Astrocyte (in vitro differentiated cells and primary cell): ENCODE data around the gene NUP160. TPM values are rescaled to one million over a fixed set of nuclear protein-coding genes. Genes with fewer than 3 reads are reported as not detected.
A peak's percentile ranks its signal among the peaks of the same experiment; 100 is the strongest.
"Not testable (repeated sequence)": the region's sequence is repeated elsewhere in the genome, so short reads cannot be mapped to it uniquely, and the experiment has no call there.

Experiments used
- DNase-seq: peaks from one replicate; pipeline ENCODE4 v3.0.0-alpha.2; 2010; ENCODE audit warnings: low read depth
- FAIRE-seq: peaks from 2 replicates; lab custom pipeline; 2011; peaks lifted over from hg19 to GRCh38; lab: Jason Lieb, UNC
- H2AFZ ChIP-seq: 2 replicates; pipeline ENCODE4 v1.6.0; 2012; ENCODE audit warnings: low read depth, low read length, inconsistent platforms
- H3K27ac ChIP-seq: 2 replicates; pipeline ENCODE4 v1.5.1; 2011; ENCODE audit warnings: low read depth, low read length, inconsistent platforms
- H3K27me3 ChIP-seq: 2 replicates; pipeline ENCODE4 v1.6.0; 2011; ENCODE audit warnings: low read length, inconsistent platforms; ENCODE audit not compliant: insufficient read depth
- H3K36me3 ChIP-seq: 2 replicates; pipeline ENCODE4 v1.5.1; 2011; ENCODE audit warnings: low read length, inconsistent platforms; ENCODE audit not compliant: insufficient read depth
- H3K4me1 ChIP-seq: 2 replicates; pipeline ENCODE4 v1.5.1; 2011; ENCODE audit warnings: low read length, inconsistent platforms; ENCODE audit not compliant: insufficient read depth
- H3K4me2 ChIP-seq: 2 replicates; pipeline ENCODE4 v1.6.0; 2012; ENCODE audit warnings: low read length, inconsistent platforms
- H3K4me3 ChIP-seq: 2 replicates; pipeline ENCODE4 v1.5.1; 2011; ENCODE audit warnings: low read depth, mild to moderate bottlenecking, low read length, inconsistent platforms; ENCODE audit not compliant: insufficient read depth
- H3K79me2 ChIP-seq: 2 replicates; pipeline ENCODE4 v1.6.0; 2012; ENCODE audit warnings: mild to moderate bottlenecking, low read length, inconsistent platforms; ENCODE audit not compliant: insufficient read depth
- H3K9ac ChIP-seq: 2 replicates; pipeline ENCODE4 v1.6.0; 2012; ENCODE audit warnings: mild to moderate bottlenecking, low read length, inconsistent platforms
- H3K9me3 ChIP-seq: 2 replicates; pipeline ENCODE4 v1.5.1; 2012; ENCODE audit warnings: low read depth, mild to moderate bottlenecking, low read length, inconsistent platforms; ENCODE audit not compliant: insufficient read depth
- H4K20me1 ChIP-seq: 2 replicates; pipeline ENCODE4 v1.6.0; 2012; ENCODE audit warnings: low read length, inconsistent platforms; ENCODE audit not compliant: insufficient read depth
- H3K27ac Mint-ChIP-seq: one replicate; pipeline ENCODE4 v1.8.0; 2021; ENCODE audit warnings: mild to moderate bottlenecking, mixed read lengths; ENCODE audit not compliant: unreplicated experiment
- H3K27me3 Mint-ChIP-seq: one replicate; pipeline ENCODE4 v1.8.0; 2021; ENCODE audit warnings: low read depth, mixed read lengths; ENCODE audit not compliant: unreplicated experiment
- H3K36me3 Mint-ChIP-seq: one replicate; pipeline ENCODE4 v1.8.0; 2021; ENCODE audit warnings: low read depth, mixed read lengths; ENCODE audit not compliant: unreplicated experiment
- H3K4me1 Mint-ChIP-seq: one replicate; pipeline ENCODE4 v1.8.0; 2021; ENCODE audit warnings: low read depth, mixed read lengths; ENCODE audit not compliant: unreplicated experiment
- H3K4me3 Mint-ChIP-seq: one replicate; pipeline ENCODE4 v1.8.0; 2021; ENCODE audit warnings: mild to moderate bottlenecking, moderate library complexity, mixed read lengths; ENCODE audit not compliant: unreplicated experiment
- H3K9me3 Mint-ChIP-seq: one replicate; pipeline ENCODE4 v1.8.0; 2021; ENCODE audit warnings: mild to moderate bottlenecking, mixed read lengths; ENCODE audit not compliant: unreplicated experiment
- CTCF ChIP-seq: IDR thresholded peaks from 2 replicates; pipeline ENCODE4 v1.5.1; 2011; ENCODE audit warnings: low read depth, mild to moderate bottlenecking, inconsistent platforms, low read length, moderate library complexity; ENCODE audit not compliant: insufficient read depth
- EZH2 ChIP-seq: IDR thresholded peaks from 2 replicates; pipeline ENCODE4 v1.6.1; 2012; ENCODE audit warnings: mild to moderate bottlenecking, low read length, inconsistent platforms; ENCODE audit not compliant: insufficient read depth
- total RNA-seq: library from RNA; stranded (reverse); gene quantifications from 2 replicates; pipeline ENCODE4 v1.2.1, GENCODE V29; 2021

NUP160 gene
- total RNA-seq, 1 donor from 2014 or later = 23.8 TPM

- no peak overlapping the region for H3K4me3 ChIP-seq
- DNase-seq (no peak), FAIRE-seq (no peak)
- no peaks in the 10 kb centered on the region for H4K20me1 ChIP-seq
- H3K79me2 ChIP-seq = no peaks in the 10 kb centered on the region
- H2AFZ ChIP-seq = no peak overlapping the region
- H3K9me3 Mint-ChIP-seq = no peaks in the 10 kb centered on the region
- H3K27me3 ChIP-seq = no peaks in the 10 kb centered on the region
- no peak overlapping the region for H3K27ac Mint-ChIP-seq
- H3K4me2 ChIP-seq = no peak overlapping the region
- H3K4me1 Mint-ChIP-seq = no peaks in the 10 kb centered on the region
- H3K9ac ChIP-seq = no peak overlapping the region
- no peaks in the 10 kb centered on the region for H3K9me3 ChIP-seq
- H3K4me3 Mint-ChIP-seq = no peak overlapping the region
- TF ChIP-seq EZH2 (no peak), CTCF (no peak)
- H3K27ac ChIP-seq = no peak overlapping the region
- peaks cover 17% of the 10 kb centered on the region for H3K36me3 ChIP-seq
- H3K36me3 Mint-ChIP-seq = peaks cover 14% of the 10 kb centered on the region
- H3K27me3 Mint-ChIP-seq = no peaks in the 10 kb centered on the region
- no peaks in the 10 kb centered on the region for H3K4me1 ChIP-seq
Measured at GRCh38 chr11:47773882-47774281, 74.3 kb downstream of the NUP160 start.

DNA sequence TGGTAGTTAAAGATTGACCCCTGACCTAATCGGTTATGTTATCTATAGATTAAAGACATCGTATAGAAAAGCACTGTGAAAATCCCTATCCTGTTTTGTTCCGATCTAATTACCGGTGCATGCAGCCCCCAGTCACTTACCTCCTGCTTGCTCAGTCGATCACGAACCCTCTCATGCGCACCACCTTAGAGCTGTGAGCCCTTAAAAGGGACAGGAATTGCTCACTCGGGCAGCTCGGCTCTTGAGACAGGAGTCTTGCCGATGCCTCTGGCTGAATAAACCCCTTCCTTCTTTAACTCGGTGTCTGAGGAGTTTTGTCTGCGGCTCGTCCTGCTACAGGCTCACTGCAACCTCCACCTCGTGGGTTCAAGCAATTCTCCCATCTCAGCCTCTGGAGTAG is 78.6 kb downstream of the NUP160 start:
- not testable (repeated sequence) for DNase-seq, H2AFZ ChIP-seq

GRCh38 chr11:47768101-47768612 is 80.0 kb downstream of the NUP160 start:
- Histone ChIP-seq H3K36me3 (peaks cover 9% of the 10 kb centered on the region), H2AFZ (peak overlapping the region; percentile 59), H3K27ac (peak overlapping the region; percentile 96), H3K9ac (peak overlapping the region; percentile 96), H4K20me1 (peaks cover 30% of the 10 kb centered on the region), H3K27me3 (no peaks in the 10 kb centered on the region), H3K4me3 (peak overlapping the region; percentile 70), H3K79me2 (peaks cover 39% of the 10 kb centered on the region), H3K4me1 (peaks cover 19% of the 10 kb centered on the region), H3K4me2 (peak overlapping the region; percentile 82), H3K9me3 (no peaks in the 10 kb centered on the region)
- TF ChIP-seq EZH2 (no peak), CTCF (no peak)
- H3K4me3 Mint-ChIP-seq = peak overlapping the region; percentile 98
- peaks cover 5% of the 10 kb centered on the region for H3K4me1 Mint-ChIP-seq
- FAIRE-seq = no peak
- peak; percentile 63 for DNase-seq
- H3K9me3 Mint-ChIP-seq = no peaks in the 10 kb centered on the region
- peaks cover 5% of the 10 kb centered on the region for H3K36me3 Mint-ChIP-seq
- H3K27me3 Mint-ChIP-seq = no peaks in the 10 kb centered on the region
- H3K27ac Mint-ChIP-seq = peak overlapping the region; percentile 100

More for the DNA sequence above, 78.6 kb downstream of the NUP160 start:
- H3K4me3 ChIP-seq, H3K36me3 Mint-ChIP-seq, H3K27me3 ChIP-seq, H3K4me1 Mint-ChIP-seq, H3K36me3 ChIP-seq, H3K9ac ChIP-seq, H3K27ac ChIP-seq, H3K9me3 ChIP-seq, H3K9me3 Mint-ChIP-seq, H3K27me3 Mint-ChIP-seq, FAIRE-seq, H3K27ac Mint-ChIP-seq, H3K4me2 ChIP-seq: not testable (repeated sequence)
- Histone ChIP-seq H4K20me1 (peaks cover 17% of the 10 kb centered on the region), H3K4me1 (peaks cover 16% of the 10 kb centered on the region), H3K79me2 (peaks cover 26% of the 10 kb centered on the region)
- peak overlapping the region; percentile 5 for H3K4me3 Mint-ChIP-seq
